Middle frontal gyrus (tissue), 1 donor: ENCODE data around the gene PTCD1.

Experiments used
- DNase-seq: peaks from one replicate; pipeline ENCODE4 v3.0.0-alpha.2; 2015; ENCODE audit warnings: low spot score; ENCODE audit errors: extremely low spot score

The PTCD1 gene

DNA sequence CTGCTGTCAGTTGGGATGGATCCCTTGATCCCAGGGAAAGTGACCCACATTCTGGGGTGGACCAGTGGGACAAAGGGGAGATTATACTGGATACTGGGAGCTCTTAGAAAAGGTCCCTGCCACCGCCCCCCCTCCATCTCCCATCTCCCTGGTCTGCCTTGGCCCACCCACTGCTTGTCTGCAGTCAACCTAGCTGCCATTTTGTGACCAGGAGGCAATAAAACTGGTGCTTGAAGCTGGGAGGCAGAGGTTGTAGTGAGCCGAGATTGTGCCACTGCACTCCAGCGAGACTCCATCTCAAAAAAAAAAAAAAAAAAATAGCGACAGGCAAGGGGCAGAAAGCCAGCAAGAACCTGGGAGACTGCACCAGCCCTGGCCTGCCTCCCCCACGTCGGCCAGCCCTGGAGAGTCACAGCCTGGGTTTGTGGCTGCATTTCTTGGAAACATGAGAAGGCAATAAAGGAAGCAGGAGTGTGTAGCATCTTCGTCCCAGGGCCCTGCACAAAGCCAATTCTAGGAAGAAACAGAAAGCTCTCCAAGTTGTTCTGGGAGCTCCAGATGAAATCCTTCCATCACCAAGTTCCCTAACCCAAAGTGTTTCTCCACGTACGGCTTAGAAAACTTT, 68.7 kb downstream of the PTCD1 start:
- DNase-seq: no peak

DNA sequence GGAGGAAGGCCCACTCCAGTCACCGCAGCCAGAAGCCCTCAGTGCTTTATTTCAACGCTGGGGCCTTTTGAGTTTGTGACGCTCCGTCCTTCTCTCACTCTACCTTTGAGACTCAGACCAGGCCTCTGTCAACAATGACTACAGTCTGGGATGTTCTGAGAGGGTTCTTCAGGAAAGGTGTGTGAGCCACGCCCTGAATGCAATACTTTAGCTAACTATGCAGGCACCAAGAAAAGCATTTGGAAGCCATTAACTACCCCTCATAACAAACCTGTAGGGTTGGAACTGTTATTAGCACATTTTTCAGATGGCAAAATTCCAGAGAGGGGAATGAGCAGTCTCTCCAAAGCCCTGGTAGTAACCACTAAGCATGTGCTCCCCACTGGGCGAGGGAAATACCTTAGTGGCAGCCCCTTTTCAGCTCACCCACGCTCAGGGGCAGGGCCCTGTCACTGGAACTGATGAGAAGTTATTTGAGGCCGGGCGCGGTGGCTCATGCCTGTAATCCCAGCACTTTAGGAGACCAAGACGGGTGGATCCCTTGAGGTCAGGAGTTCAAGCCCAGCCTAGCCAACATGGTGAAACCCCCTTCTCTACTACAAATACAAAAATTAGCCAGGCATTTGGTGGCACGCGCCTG, 69.7 kb downstream of the PTCD1 start:
- DNase-seq: no peak
